Measurements from ENCODE around the gene ZAP70.

Gene ZAP70

DNA sequence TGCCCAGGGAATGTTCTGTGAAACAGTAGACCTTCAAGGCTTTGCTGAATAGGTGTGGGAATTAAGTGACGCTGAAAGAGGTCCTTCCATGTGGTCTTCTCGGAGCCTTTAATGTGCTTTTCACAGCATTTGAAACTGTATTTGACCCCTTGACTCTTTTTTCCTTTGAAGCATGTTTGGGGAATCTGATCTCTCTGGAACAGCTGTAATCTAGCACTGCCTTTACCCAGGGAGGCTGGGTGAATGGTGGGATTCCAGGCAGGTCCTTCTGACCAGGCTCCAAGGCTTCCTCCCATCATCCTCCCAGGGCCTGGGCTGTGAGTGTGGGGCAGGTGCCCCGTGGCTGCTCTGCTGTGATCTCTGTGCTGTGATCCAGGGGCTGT is 4.2 kb downstream of the ZAP70 start:
- no peak for DNase-seq (ENCODE audit: low read depth)

DNA sequence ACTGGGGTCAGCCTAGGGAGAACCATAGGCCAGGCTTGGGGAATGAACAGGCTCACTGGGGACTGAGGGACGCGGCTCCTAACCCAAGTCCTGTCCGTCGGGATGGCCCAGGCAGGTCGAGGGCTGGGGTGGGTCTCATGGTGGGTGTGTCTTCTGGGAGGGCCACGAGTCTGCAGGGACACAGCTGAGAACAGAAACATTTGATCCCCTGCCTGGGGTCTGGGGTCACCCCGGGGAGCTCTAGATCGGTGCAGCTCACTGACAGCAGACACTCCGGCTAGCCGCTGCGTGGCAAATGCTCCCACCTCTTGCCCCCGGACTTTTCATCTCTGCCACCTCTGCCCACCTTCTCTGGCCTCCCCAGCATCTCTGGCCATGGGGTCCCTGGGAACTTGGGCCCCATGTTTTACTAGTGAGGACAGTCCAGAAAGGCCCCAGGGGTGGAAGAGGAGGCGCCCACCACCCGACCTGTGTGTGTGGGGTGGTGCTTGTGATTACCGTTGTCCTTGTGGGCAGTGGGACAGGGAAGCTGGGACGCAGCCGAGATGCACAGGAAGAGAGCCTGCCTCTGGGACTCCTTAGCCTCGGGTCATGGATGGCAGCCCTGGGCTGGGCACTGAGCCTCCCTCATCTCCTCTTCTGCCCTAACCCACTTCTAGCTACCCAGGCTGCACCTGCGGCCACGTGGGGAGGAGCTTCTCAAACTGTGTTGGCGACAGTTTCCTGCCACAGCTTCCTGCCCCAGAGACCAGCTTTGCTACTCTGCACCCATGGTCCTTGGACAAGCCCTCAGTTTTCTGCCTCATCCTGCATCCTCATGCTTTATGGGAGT is 4.9 kb downstream of the ZAP70 start:
- DNase-seq (ENCODE audit: low read depth) = no peak

DNA sequence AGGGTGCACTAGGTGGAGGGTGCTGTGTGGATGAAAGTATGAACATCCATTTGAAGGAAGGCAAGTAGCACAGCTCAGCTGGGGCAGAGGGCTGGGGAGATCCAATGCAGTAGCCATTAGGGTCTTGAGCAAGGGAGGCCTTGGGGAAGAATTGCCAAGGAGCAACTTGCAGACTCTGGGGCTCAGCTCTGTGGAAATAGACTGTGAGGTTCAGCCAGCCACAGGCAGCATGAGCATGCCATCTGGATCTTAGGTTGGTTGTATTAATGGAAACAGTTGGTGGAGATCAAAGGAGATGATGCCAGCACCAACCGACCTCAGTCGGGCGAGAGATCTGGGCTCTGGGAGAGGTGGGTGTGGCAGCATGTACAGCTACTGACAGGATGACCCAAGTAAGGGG is 5.6 kb downstream of the ZAP70 start:
- no peak for DNase-seq (ENCODE audit: low read depth)

DNA sequence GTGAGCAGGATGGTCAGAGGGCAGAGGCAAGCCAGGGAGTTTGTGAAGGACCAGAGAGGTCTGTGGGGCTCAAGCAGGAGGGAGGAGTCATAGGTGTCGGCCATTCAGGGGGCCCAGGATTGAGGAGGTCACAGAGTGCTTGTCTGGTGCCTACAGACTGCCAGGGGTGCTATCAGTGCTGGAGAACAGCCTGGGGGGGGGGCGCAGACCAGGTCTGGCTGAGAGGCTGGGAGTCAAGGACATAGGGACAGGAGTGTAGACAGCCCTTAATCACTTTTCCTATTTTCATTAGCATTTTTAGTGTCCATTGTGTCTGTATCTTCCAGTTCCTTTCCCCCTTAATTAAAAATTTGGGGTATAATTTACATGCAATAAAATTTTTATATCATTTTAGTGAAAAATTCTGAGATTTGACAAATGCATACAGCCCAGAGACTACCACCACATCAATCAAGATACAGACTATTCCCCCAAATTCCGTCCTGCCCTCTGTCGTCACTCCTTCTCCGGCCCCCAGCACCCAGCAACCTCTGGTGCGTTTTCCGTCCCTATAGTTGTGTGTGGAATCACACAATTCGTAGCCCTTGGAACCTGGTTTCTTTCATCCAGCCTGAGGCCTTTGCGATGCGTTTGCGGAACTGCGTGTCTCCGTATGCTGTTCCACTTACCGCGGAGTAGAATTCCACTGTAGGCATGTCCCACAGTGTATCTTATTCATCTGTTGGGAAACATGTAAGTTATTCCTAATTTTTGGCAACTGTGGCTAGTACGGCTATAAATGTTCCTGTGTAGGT is 6.2 kb downstream of the ZAP70 start:
- DNase-seq (ENCODE audit: low read depth) = no peak

DNA sequence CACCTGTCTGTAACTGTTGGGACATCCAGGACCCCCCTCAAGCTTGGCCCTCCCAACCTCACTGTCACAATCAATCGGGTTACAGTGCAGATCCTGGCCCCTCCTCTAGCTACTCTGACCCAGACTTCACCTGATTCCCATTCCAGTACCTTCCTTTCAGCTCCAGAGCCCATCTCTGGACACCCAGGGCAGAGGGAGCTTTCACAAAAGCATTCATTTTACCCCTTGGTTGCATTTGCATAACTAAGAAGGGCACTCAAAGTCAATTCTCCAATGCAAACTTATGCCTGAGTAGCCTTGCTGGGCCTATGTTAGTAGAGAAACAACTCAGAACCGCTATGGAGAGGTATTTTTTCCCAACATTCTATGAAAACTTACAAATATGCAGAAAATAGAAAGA is 7.4 kb downstream of the ZAP70 start:
- no peak for DNase-seq (ENCODE audit: low read depth)

DNA sequence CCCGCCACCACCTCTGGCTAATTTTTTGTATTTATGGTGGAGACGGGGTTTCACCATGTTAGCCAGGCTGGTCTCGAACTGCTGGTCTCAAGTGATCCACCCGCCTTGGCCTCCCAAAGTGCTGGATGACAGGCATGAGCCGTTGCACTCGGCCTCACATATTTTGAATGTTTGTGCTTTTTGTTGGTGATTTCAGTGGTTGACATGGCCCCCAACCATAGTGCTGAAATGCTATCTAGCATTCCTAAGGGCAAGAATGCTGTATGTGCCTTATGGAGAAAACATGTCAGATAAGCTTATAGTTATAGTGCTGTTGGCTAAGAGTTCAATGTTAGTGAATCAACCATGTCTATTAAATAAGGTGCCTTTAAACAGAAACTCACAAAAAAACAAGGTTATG is 8.9 kb downstream of the ZAP70 start:
- DNase-seq (ENCODE audit: low read depth) = no peak

DNA sequence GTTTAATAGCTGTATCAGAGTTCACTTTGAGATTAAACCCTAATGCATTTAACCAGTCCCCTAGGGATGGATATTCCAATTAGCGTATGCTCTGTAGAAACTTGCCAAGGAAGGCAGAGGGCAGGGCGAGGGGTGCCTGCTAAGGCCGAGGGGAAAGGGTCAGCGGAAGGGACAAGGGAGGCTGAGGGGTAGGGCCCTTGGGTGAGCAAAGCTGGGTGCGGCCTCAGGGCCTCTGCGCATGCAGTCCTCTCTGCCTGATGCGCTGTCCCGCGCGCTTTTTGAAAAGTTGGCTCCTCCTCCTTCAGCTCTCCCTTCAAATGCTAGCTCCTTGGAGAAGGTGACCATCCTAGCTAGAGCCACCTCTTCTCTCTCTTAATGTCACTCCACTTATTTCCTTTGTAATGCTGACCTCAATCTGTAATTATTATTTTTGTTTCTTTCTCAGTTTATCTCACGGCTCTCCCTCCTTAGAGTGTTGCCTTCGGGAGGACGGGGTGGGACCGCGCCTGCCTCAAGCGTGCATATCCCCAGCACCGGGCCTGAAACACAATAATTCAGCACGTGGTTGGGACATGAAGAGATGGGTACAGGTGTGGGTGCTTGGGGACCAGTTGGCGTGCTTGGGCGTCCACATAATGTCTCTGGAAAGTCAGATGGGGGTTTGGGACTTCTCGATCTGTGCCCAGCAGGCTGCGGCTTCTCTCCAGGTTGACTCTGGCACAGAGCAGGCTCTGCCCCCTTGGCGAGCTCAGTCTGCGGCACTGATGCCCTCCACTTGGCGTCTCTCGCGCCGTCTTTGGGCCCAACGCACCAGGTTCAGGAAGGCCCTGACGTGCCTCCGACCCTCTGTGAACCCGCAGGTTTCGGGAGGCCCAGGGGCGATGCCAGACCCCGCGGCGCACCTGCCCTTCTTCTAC is 10.0 kb downstream of the ZAP70 start:
- DNase-seq (ENCODE audit: low read depth) = no peak

DNA sequence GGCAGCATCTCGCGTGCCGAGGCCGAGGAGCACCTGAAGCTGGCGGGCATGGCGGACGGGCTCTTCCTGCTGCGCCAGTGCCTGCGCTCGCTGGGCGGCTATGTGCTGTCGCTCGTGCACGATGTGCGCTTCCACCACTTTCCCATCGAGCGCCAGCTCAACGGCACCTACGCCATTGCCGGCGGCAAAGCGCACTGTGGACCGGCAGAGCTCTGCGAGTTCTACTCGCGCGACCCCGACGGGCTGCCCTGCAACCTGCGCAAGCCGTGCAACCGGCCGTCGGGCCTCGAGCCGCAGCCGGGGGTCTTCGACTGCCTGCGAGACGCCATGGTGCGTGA is 10.7 kb downstream of the ZAP70 start:
- DNase-seq (ENCODE audit: low read depth) = no peak

DNA sequence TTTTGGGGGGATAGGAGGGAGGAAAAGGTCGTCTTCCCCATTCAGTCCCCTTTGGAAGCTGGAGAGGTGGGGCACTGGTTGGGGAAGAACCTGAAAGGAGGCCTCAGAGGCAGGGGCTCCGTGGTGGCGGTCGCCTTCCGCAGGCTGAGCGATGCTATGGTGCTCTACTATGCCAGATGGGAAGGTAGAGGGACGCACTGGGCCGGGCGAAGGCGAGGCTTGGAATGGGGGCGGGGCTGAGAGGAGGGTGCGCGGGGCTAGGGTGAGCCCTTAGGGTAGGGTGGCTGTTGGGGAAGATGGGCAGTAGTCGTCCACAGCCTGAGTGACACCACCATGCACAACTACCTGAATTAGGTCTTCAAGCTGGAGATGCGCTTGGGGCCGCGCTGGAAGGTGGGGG is 11.1 kb downstream of the ZAP70 start:
- no peak for DNase-seq (ENCODE audit: low read depth)

DNA sequence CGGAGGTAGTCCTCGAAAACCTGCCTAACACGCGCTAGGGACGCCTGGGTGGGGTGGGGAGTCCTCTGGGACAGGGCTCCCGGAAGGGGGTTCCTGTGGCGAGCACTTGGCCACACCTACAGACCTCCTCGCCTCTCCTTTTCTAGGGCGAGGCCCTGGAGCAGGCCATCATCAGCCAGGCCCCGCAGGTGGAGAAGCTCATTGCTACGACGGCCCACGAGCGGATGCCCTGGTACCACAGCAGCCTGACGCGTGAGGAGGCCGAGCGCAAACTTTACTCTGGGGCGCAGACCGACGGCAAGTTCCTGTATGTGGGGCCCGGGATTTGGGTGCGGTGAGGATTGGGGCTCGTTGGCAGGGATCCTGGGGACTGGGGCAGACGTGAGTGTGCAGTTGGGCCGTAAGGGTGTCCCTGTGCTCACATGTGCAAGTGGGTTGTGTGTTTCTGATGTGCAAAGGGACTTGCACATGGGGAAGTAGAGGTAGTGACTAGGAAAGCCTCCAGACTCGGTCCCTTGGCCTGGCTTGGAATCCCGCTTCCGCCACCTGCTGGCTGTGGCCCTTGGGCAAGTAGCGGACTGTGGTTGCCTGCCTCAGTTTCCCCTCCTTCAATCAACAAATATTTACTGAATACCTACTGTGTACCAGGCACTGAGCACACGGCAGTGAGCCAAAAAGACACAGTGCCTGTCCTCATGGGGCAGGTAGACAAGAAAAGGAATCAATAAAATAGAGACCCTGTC is 11.7 kb downstream of the ZAP70 start:
- no peak for DNase-seq (ENCODE audit: low read depth)

DNA sequence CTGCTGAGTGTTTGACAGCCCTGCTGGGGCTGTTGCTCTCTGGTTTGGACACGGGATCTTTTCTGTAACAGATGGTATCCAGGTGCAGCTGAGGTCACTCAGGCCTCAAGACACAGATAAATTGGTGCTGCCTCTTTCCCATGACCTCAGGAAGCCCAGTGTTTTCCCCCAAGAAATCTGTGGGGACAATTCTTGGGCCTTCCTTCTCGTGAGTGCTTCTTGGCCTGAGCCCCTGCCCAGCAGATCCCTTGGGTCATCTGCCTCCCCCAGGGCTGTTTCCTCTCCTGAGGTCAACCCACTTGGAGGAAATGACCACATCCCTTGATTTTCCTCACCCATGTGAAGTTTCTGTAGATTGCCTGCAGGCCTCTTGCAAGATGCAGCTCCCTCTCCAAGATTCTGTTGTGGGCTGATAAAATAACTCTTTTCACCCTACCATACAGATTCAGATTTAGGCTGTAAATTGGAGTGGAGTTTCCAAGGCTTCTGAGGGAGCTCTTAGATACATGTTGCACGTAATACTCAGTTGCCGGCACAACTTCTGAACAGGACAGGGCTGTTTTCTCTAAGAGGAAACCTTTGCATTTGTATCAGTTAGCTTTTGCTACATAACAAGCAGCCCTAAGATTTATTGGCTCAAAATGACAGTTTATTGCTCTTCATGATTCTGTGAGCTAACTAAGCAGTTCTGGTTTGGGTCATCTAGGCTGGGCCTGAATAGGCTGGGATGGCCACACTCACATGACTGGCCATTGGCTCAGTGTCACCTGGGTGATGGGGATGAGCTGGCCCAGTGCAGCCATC is 13.1 kb downstream of the ZAP70 start:
- peak; percentile 23 for DNase-seq (ENCODE audit: low read depth)

DNA sequence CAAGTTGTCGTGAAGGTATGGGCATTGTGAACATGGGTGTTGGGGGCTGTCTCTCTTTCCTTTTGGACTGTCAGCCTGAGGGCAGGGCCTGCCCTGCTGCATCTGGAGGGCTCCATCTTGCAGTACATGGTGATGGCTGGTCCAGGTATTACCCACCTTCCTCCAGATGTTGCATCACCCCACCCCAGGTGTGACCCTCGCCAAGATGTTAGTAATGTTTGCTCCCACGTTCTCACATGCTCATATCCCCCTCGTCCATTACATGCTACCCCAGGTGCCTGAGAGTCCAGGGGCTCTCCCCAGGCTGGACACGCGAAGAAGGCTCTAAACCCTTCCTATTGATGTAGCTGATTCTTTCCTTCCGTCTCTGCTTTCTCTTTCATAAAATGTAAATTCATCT is 13.9 kb downstream of the ZAP70 start:
- no peak for DNase-seq (ENCODE audit: low read depth)

DNA sequence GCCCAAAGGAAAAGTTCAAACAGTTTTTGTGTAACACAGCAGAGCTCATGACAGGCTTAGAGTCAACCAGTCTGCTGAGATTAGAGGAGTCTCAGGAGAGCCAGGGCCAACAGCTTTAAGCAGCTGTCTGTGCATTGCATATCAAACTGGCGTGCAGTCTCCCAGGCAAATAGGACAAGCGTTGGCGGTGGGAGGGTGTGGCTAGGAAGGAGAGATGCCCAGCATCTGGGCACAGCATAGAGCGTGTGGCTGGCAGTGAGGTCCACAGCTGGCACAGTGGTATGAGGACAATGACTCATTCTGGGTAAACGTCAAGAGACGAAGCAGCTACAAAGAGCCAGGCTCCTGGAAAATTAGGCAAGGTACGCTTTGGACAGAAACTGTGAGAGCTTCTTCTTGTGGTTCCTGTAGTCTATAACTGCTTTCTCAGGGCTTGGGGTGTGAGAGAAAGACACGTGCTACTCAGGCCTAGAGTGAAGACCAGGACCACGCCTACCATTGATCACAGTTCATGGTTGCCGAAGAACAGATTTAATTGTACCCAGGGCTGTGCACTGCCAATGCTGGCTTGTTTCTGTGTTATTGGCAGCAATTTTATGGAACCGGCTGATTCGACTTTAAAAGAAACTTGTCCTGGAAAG is 14.8 kb downstream of the ZAP70 start:
- DNase-seq (ENCODE audit: low read depth) = no peak

DNA sequence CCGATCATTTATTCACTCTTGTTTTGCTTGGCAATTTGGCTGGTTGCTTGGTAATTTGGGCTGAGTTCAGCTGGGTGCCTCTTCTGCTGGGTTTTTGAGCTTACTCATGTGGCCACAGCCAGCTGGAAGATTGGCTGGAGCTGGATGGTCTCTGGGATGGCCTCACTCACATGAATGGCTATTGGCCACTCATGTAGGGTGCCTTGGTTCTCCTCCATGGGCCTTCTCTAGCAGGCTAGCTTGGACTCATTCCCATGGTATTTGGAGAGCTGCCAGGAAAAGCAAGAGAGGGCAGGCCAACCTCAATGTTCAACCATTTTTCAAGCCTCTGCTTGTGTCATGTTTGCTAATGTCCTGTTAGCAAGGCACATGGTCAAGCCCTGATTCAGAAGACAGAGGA is 16.9 kb downstream of the ZAP70 start:
- peak; percentile 65 for DNase-seq (ENCODE audit: low read depth)

DNA sequence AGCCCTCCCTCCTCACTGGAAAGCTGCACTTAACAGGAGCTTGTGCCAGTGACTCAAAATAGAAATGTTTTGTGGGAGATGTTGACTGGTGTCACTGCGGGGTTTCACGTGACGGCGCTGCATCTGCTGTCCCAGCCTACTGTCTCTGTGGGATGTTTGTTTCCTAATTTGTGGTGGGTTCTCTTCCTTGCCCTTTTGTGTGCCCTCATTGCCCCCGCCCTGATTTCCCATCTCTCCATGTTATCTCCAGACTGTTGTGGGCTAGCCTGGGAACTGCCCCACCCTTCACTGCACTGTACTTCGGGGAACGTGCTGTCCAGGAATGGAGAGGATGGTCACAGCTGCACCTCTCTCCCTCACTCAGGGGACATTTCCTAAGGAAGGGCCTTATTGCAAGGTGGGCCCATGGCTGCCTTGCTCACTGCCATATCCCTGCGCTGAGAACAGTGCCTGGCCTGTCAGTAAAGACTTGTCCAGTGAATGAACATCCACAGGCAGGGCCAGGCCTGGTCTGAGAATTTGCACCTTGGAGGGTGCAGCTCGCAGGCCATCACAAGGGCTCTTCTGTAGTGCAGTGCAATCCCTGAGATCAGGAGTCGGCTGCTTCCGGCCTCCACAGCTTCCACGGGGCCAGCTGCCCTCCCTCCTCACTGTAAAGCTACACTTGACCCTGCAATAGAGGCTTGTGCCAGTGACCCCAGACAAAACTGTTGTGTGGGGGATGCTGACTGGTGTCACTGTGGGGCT is 18.1 kb downstream of the ZAP70 start:
- DNase-seq (ENCODE audit: low read depth) = no peak

DNA sequence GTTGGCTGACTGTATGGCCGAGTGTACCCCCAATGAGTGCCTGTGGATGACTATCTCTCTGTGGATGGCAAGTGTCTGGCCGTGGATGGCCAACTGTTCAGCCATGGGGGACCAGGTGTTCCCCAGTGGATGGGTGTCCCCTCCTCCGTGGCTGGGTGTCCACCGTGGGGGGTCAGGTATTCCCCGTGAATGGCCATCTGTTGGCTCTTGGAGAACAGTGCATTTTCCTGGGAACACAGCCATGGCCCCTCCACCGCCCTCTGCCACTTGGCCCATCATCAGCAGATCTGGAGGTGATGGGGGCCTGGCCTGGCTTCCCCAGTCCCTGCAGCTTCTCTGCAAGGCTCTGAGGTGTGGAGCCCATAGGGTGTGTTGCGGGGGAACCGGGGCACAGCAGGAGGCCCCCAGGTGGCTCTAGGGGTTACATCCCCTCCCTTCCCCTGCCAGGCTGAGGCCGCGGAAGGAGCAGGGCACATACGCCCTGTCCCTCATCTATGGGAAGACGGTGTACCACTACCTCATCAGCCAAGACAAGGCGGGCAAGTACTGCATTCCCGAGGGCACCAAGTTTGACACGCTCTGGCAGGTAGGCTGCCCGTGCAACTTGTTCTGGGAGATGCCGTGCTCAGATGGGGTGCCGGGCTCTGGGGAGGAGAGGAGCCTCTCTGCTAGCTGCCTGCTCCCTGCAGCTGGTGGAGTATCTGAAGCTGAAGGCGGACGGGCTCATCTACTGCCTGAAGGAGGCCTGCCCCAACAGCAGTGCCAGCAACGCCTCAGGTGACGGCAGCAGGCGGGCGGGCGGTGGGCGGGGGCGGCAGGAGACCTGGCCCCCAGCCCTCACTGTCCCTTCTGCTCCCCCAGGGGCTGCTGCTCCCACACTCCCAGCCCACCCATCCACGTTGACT is 19.3 kb downstream of the ZAP70 start:
- no peak for DNase-seq (ENCODE audit: low read depth)

DNA sequence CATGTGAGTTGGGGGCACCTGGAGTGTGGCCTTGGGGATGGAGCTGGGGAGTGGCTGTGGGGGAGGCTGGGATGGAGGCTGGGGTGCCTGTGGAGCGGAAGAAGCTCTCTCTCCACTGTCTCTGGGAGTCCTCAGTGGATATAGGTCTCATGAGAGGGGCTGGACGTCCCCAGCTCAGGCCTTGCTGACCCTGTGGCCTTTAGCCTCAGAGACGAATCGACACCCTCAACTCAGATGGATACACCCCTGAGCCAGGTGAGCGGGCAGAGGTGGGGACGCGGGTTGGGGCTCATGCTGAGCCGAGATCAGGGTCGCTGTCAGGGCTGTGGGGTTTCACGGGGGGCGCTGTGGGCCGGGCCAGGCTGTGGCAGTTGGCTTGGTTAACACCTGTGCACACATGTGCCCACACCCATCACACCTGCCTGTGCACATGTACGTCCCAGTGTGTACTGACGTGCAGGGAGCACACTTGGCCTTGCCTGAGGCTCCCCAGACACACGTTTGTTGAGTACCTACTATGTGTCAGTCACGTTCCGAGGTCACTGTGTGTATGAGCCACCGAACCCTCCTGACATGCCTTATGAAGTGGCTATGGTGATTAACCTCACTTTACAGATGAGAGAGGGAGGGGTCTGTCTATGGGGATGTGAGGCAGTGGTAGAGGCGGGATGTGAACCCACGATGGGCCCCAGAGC is 20.1 kb downstream of the ZAP70 start:
- DNase-seq (ENCODE audit: low read depth) = no peak
